ENCODE results near the gene RFC2.

GRCh38 chr7:74183142-74183541 is 71.1 kb downstream of the RFC2 start:
- TF ChIP-seq, protein P1, sequence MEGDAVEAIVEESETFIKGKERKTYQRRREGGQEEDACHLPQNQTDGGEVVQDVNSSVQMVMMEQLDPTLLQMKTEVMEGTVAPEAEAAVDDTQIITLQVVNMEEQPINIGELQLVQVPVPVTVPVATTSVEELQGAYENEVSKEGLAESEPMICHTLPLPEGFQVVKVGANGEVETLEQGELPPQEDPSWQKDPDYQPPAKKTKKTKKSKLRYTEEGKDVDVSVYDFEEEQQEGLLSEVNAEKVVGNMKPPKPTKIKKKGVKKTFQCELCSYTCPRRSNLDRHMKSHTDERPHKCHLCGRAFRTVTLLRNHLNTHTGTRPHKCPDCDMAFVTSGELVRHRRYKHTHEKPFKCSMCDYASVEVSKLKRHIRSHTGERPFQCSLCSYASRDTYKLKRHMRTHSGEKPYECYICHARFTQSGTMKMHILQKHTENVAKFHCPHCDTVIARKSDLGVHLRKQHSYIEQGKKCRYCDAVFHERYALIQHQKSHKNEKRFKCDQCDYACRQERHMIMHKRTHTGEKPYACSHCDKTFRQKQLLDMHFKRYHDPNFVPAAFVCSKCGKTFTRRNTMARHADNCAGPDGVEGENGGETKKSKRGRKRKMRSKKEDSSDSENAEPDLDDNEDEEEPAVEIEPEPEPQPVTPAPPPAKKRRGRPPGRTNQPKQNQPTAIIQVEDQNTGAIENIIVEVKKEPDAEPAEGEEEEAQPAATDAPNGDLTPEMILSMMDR (IDR thresholded peaks at IDR 0.05; ENCODE audit: low read depth, low read length, poor library complexity, severe bottlenecking): no peak
- TF ChIP-seq EZH2phosphoT487 (IDR thresholded peaks at IDR 0.05; ENCODE audit: borderline replicate concordance, low read length): no peak
